MG63 (cell line): ENCODE results near the gene CYP27C1. TPM values are rescaled to one million over a fixed set of nuclear protein-coding genes. Genes with fewer than 3 reads are reported as not detected.
"Not testable (repeated sequence)": the region's sequence is repeated elsewhere in the genome, so short reads cannot be mapped to it uniquely, and the experiment has no call there.

Source experiments
- DNase-seq: peaks from one replicate; pipeline ENCODE4 v3.0.0-alpha.2; 2020
- H3K27me3 ChIP-seq: fragments of 250-450 bp; sonication (Bioruptor Pico); 2 replicates; pipeline ENCODE4 v1.5.1; 2020; ENCODE audit warnings: mild to moderate bottlenecking, moderate library complexity
- H3K36me3 ChIP-seq: fragments of 250-450 bp; sonication (Bioruptor Pico); 2 replicates; pipeline ENCODE4 v1.5.1; 2020; ENCODE audit warnings: mild to moderate bottlenecking, moderate library complexity
- H3K4me3 ChIP-seq: fragments of 250-450 bp; sonication (Bioruptor Pico); 2 replicates; pipeline ENCODE4 v1.5.1; 2020; ENCODE audit warnings: mild to moderate bottlenecking, moderate library complexity
- H3K9me3 ChIP-seq: fragments of 250-450 bp; sonication (Bioruptor Pico); 2 replicates; pipeline ENCODE4 v1.5.1; 2020; ENCODE audit warnings: mild to moderate bottlenecking, moderate library complexity
- total RNA-seq: library from RNA; depleted of rRNA; stranded (reverse); fragments of >200 nt; shearing (Covaris generic); gene quantifications from 2 replicates; pipeline ENCODE4 v1.2.3, GENCODE V29; 2014; ENCODE audit warnings: low replicate concordance; rRNA removed

The CYP27C1 gene
- not detected in 2 replicates for total RNA-seq

- peaks cover 3% of the 10 kb centered on the region; the same call in 1 of the 2 replicates for H3K9me3 ChIP-seq
- no peak for DNase-seq
- H3K27me3 ChIP-seq = peaks cover 3% of the 10 kb centered on the region
- H3K36me3 ChIP-seq = no peaks in the 10 kb centered on the region
- peak within 1 kb of the TSS; percentile 40 for H3K4me3 ChIP-seq
Observed at GRCh38 chr2:127220102-127220767, at the start of gene CYP27C1. TSS of gene CYP27C1 (minus strand) at chr2:127220299. CDS start at chr2:127220270, 29 bp downstream.

GRCh38 chr2:127261804-127262406 is 41.8 kb upstream of the CYP27C1 start:
- DNase-seq = no peak
- Histone ChIP-seq H3K4me3 (no peak overlapping the region), H3K36me3 (peaks cover 69% of the 10 kb centered on the region), H3K9me3 (no peaks in the 10 kb centered on the region), H3K27me3 (no peaks in the 10 kb centered on the region)

GRCh38 chr2:127259355-127259754 is 39.3 kb upstream of the CYP27C1 start:
- H3K36me3 ChIP-seq = peaks cover 64% of the 10 kb centered on the region
- no peaks in the 10 kb centered on the region for H3K9me3 ChIP-seq
- H3K4me3 ChIP-seq = no peak overlapping the region
- no peak for DNase-seq
- no peaks in the 10 kb centered on the region for H3K27me3 ChIP-seq

- Histone ChIP-seq H3K36me3 (peaks cover 47% of the 10 kb centered on the region), H3K4me3 (no peak overlapping the region), H3K27me3 (no peaks in the 10 kb centered on the region), H3K9me3 (no peaks in the 10 kb centered on the region)
- no peak for DNase-seq
Observed at GRCh38 chr2:127256866-127257265, 36.8 kb upstream of the CYP27C1 start.

DNA sequence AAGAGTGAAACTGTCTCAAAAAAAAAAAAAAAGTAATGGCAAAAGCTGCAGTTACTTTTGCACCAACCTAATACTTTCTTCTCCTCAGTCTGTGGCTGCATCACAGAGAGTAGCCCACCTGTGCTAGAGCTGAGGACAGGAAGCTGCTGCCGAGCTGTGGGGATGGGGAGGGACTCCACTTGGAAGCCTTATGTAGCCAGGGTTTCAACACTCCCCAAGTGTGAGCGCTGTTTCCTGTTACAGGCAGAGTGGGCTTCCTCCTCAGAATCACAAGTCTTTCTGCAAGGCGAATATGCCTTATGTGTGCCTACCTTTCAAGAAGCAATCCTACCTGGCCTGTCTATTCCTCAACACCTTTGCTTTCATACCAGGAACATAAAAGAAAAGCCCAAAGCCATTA is 36.3 kb upstream of the CYP27C1 start:
- H3K4me3 ChIP-seq = no peak overlapping the region
- peaks cover 42% of the 10 kb centered on the region for H3K36me3 ChIP-seq
- DNase-seq = no peak
- H3K9me3 ChIP-seq = no peaks in the 10 kb centered on the region
- H3K27me3 ChIP-seq = no peaks in the 10 kb centered on the region

DNA sequence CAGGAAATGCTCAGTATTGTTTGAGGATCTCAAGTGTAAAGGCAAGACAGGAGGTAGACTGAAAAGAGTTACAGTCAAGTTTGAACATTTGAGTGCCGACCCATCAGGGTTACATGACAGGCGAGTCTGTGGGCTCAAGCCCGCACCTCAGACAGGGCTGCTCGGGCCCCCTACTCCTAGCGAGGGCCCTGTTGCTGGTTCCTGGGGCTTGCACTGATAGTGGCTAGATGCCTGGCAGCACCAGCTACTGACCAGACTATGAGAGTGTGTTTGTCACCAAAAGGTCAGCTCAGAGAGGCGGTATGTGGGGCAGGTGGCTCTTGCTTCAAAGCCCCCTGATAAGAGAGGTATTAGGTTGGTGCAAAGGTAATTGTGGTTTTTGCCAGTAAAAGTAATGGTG is 35.6 kb upstream of the CYP27C1 start:
- peaks cover 35% of the 10 kb centered on the region for H3K36me3 ChIP-seq
- H3K27me3 ChIP-seq = no peaks in the 10 kb centered on the region
- DNase-seq = no peak
- no peaks in the 10 kb centered on the region for H3K9me3 ChIP-seq
- no peak overlapping the region for H3K4me3 ChIP-seq

- H3K9me3 ChIP-seq = no peaks in the 10 kb centered on the region
- H3K36me3 ChIP-seq = peaks cover 29% of the 10 kb centered on the region
- DNase-seq = no peak
- H3K27me3 ChIP-seq = no peaks in the 10 kb centered on the region
- H3K4me3 ChIP-seq = no peak overlapping the region
Observed at GRCh38 chr2:127255146-127255545, 35.0 kb upstream of the CYP27C1 start.

DNA sequence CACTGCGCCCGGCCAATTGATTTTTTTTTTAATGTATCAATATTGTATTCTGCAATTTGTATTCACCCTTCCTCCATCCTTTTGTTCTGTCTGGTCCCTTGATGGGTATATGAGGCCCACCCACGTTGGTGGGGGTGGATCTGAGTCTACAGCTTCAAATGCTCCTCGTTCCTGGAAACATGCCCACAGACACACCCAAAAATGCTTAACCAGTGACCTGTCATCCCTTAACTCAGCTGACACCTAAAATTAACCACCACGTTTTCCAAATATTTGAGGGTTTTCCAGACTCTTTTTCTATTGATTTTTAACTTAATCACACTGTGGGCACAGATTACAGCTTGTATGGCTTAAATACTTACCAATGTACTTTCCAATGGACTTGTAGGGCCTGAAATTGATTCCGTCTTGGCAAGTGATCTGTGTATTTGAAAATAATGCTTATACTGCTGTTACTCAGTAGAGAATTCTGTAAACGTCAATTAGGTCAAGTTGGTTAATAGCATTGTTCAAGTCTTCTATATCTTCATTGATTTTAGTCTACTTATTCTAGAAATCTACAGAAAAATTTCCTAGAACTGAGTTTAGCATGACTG is 34.4 kb upstream of the CYP27C1 start:
- DNase-seq = peak; percentile 6
- H3K27me3 ChIP-seq = no peaks in the 10 kb centered on the region
- no peaks in the 10 kb centered on the region for H3K9me3 ChIP-seq
- H3K36me3 ChIP-seq = peaks cover 26% of the 10 kb centered on the region
- no peak overlapping the region for H3K4me3 ChIP-seq

GRCh38 chr2:127241184-127241583 is 21.1 kb upstream of the CYP27C1 start:
- not testable (repeated sequence) for DNase-seq, H3K36me3 ChIP-seq, H3K9me3 ChIP-seq, H3K4me3 ChIP-seq, H3K27me3 ChIP-seq

DNA sequence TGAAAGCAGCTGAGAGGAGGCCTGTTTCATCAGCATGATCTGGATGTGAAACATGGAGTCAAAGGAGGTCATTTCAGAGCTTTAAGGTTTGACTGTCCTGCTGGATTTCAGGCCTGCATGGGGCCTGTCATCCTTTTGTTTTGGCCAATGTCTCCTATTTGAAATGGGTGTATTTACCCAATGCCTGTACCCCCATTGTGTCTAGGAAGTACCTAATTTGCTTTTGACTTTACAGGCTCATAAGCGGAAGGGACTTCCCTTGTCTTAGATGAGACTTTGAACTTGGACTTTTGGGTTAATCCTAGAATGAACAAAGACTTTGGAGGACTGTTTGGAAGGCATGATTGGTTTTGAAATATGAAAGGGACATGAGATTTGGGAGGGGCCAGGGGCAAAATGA is 19.3 kb upstream of the CYP27C1 start:
- peaks cover 6% of the 10 kb centered on the region for H3K9me3 ChIP-seq

DNA sequence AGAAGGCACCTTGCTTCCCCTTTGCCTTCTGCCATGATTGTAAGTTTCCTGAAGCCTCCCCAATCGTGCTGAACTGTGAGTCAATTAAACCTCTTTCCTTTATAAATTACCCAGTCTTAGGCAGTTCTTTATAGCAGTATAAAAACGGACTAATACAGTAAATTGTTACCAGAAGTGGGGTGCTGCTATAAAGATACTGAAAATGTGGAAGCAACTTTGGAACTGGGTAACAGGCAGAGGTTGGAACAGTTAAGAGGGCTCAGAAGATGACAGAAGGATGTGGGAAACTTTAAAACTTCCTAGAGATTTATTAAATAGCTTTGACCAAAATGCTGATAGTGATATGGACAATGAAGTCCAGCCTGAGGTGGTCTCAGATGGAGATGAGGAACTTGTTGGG is 17.7 kb upstream of the CYP27C1 start:
- not testable (repeated sequence) for H3K27me3 ChIP-seq

More for the DNA sequence above, 19.3 kb upstream of the CYP27C1 start:
- no peaks in the 10 kb centered on the region for H3K36me3 ChIP-seq
- H3K4me3 ChIP-seq = no peak overlapping the region
- H3K27me3 ChIP-seq = no peaks in the 10 kb centered on the region
- no peak for DNase-seq

DNA sequence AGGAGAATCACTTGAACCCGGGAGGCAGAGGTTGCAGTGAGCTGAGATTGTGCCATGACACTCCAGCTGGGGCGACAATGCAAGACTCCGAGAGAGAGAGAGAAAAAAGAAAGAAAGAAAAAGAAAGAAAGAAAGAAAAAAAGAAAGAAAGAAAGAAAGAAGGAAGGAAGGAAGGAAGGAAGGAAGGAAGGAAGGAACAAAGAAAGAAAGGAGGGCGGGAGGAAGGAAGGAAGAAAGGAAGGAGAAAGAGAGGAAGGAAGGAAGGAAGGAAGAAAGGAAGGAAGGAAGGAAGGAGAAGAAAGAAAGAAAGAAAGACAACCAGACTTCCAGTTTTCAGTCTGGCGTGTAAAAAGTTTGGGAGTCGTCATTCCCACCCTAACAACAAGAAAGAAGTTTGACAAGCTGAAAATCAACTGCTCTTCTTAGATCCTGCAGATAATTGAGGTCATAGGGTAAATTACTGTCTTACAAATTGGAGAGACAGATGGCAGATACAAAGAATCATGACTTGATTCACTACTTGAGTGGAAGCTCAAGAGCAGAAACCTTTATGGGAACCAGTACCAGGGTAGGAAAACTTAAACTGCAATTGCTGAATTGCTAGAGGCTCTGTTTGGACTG is 15.1 kb upstream of the CYP27C1 start:
- Histone ChIP-seq H3K9me3 (peaks cover 6% of the 10 kb centered on the region), H3K36me3 (no peaks in the 10 kb centered on the region), H3K27me3 (no peaks in the 10 kb centered on the region)

More for the DNA sequence above, 17.7 kb upstream of the CYP27C1 start:
- H3K4me3 ChIP-seq, H3K9me3 ChIP-seq, H3K36me3 ChIP-seq, DNase-seq: not testable (repeated sequence)

DNA sequence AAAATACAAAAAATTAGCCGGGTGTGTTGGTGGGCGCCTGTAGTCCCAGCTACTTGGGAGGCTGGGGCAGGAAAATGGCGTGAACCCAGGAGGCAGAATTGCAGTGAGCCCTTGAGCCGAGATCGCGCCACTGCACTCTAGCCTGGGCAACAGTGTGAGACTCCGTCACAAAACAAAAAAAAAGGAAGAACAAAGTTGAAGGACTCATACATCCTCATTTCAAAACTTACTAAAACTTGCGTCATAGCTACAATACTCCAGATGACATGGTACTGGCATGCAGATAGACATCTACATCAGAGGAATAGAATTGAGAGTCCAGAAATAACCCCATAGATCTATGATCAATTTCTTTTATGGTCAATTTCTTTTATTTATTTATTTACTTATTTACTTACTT is 13.6 kb upstream of the CYP27C1 start:
- H3K27me3 ChIP-seq = no peaks in the 10 kb centered on the region
- peaks cover 6% of the 10 kb centered on the region for H3K9me3 ChIP-seq
- no peaks in the 10 kb centered on the region for H3K36me3 ChIP-seq
- H3K4me3 ChIP-seq = no peak overlapping the region
- no peak for DNase-seq

More for the DNA sequence above, 15.1 kb upstream of the CYP27C1 start:
- H3K4me3 ChIP-seq = no peak overlapping the region
- no peak for DNase-seq

DNA sequence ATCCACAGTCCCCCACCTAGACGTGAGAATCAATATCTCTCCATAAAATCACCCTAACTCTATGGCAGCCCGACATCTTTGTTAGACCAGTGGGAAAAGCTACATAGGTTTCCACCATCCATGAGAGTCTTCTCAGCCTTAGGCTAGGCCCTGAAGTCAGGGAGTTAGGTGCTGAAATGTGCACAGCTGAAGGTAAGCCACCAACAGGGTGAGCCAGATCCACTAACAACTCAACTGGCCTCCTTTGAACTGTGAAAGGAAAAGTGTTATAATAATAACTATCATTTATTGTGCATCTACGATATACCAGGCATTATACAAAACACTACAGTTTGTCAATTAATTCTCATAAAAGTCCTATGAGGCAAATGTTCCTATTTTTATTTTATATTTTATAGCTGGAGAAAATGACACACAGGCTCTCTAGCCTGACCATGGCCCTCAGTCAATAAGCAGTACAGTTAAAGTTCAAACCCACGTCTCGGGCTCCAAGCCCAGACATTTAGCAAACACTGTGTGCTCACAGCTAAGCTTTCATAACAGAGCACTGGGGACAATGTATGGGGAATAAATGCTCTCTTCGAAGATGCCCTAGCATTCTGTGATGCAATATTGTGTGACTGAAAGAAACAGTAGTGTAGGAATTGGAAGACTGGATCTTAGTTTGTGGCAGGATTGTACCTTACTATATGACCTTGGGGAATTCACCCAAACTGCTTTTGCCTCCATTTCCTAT is 11.2 kb upstream of the CYP27C1 start:
- DNase-seq = no peak
- Histone ChIP-seq H3K4me3 (no peak overlapping the region), H3K9me3 (no peaks in the 10 kb centered on the region), H3K36me3 (no peaks in the 10 kb centered on the region), H3K27me3 (no peaks in the 10 kb centered on the region)

DNA sequence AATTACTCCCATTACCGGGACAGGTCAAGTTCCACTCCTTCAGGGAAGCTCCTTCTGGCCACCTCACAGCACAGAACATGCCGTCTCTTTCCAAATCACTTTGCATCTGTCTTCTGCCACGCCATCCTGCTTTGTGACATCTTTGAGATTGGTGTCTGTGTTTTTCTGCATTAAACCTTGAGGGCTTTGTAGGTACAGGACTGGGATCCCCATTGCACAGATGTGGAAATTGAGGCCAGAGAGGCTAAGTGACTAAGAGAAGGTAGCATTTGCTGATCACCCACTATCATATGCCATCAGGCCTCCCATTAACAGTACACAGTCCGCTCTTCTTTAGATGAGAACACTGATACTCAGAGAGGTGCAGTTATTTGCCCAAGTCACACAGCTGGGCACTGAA is 9.5 kb upstream of the CYP27C1 start:
- Histone ChIP-seq H3K27me3 (no peaks in the 10 kb centered on the region), H3K36me3 (no peaks in the 10 kb centered on the region), H3K9me3 (no peaks in the 10 kb centered on the region), H3K4me3 (no peak overlapping the region)
- DNase-seq = no peak

DNA sequence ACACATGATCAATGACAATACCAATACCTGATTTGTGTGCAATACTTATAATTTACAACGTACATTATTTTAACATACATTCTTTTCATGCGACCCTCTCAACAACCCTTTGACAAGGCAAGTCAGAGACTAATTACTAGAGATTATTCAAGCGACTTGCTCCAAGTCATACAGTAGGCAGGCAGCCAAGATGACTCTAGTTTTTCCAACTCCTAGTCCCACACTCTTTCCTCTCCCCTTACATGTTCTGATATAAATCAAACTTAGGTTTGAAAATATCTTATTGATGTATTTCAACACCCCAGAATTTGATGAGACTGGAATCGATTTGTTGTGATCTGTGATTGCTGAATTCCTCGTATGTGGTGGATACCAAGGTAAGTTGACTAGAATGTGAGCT is 8.0 kb upstream of the CYP27C1 start:
- Histone ChIP-seq H3K9me3 (no peaks in the 10 kb centered on the region), H3K27me3 (no peaks in the 10 kb centered on the region), H3K4me3 (no peak overlapping the region), H3K36me3 (no peaks in the 10 kb centered on the region)
- no peak for DNase-seq

- not testable (repeated sequence) for H3K27me3 ChIP-seq, H3K36me3 ChIP-seq, H3K4me3 ChIP-seq, DNase-seq, H3K9me3 ChIP-seq
Observed at GRCh38 chr2:127227264-127227660, 7.2 kb upstream of the CYP27C1 start.
